ENCODE results near the gene BRAF.
"Not testable (repeated sequence)": the region's sequence is repeated elsewhere in the genome, so short reads cannot be mapped to it uniquely, and the experiment has no call there.

The BRAF gene

DNA sequence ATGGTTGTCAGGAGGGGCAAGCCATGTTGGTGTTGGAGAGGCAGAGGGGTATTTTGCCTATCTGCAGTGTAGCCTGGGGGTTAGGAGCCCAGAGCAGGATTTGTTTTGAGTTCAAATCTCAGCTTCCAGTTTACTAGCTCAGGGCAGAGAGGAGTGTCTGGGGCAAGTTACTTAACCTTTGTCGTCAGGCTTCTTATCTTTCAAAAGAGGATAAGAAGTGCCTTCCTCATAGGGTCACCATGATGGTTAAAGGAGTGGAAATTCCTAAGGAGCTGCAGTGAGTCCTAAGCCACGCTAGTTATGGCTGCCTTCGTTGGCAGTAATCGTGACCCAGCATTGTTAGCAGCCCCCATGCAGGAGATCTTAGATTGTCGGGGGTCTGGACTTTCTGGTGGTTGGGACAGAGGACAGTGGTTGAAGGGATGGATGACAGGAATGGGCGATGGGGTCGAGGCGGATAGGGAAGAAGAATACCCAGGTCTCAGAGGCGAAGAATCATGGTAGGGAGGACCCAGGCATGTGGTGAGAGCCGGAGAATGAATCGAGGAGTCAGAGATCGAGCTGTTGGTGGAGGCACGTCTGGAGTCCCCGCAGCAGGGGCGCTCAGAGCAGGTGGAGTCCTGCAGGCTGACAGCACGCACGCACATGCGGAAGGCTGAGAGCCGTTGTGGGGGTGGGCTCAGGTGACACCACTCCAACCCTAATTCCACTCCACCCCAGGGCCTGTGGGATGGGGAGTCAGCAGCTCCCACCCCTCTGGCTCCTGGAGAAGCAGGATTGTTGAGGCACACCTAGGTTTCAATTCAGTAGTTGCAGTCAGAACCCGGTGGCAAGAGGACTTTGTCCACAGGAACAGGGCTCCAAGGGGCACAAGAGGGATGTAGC lies 240.4 kb downstream of the BRAF start:
- in situ Hi-C loops (cut with MboI; ENCODE audit: low sequenced_read_pairs), result no loop called here

DNA sequence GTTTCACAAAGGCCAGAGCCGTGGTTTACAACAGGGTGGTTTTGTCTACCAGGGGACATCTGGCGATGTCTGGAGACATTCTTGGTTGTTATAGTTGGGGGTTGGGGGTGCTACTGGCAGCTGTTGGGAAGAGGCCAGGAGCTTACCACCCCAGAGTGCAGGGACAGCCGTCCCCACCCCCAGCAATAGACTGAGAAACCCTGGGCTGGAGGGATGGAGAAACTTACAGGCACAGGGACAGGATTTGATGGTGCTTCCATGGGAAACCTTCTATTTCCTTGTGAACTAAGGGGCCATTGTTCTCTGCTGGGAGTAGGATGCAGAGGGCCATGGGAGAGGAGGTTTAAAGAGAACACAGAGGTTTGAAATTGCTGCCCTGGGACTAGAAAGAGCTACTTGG lies 241.1 kb downstream of the BRAF start:
- in situ Hi-C loops (cut with MboI; ENCODE audit: low sequenced_read_pairs), result no loop called here

DNA sequence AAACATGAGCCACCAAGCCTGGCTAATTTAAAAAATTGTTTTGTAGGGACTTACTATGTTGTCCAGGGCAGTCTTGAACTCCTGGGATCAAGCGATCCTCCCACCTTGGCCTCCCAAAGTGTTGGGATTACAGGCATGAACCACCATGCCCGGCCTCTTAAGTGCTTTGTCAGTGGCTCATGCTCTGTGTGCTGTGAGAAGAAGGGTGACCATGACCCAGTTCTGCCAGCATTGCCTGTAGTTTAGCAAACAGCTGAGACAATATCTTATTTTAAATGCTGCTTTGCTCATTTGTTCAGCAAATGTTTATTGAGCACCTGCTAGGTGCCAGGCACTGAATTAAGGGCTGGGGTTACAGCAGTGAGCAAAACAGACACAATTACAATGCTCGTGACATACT lies 243.0 kb downstream of the BRAF start:
- in situ Hi-C loops (cut with MboI; ENCODE audit: low sequenced_read_pairs), result no loop called here

DNA sequence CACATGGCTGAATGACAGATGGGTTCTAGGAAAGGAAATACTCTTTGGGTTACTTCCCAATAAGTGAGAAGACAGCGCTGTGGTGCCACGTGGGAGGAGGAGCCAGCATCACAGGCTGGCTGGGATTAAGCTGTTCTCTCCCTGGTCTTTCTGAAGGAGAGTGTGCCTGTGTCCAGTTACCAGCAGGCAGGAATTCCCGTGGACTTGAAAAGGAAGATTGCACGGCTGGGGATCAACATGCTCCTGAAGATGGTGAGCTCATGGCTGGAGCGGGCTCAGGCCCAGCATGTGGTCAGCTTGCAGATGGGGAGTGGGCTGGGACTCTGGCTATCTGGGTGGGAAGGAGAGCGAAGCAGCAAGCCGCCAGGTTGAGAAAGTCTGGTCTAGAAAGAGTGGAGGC lies 243.8 kb downstream of the BRAF start:
- in situ Hi-C loops (cut with MboI; ENCODE audit: low sequenced_read_pairs), result no loop called here

DNA sequence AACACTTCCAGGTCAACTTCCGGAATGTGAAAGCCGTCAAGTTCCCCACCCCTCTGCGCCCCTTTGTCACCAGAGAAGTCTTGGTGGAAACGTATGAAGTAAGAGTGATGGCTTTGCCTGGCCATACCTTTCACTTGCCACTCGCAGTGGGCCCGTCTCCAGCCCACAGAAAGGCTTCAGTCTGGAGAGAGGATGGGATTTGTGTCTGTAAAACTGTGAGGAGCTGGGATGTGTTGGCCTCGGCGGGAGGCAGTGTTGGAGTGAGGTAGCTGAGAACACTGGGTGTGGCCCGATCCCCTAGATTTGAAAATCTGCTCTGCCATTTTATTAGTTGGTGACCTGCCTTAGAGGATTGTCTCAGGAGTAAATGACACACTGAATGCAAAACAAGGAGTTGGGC lies 245.5 kb downstream of the BRAF start:
- in situ Hi-C loops (cut with MboI; ENCODE audit: low sequenced_read_pairs), result no loop called here

DNA sequence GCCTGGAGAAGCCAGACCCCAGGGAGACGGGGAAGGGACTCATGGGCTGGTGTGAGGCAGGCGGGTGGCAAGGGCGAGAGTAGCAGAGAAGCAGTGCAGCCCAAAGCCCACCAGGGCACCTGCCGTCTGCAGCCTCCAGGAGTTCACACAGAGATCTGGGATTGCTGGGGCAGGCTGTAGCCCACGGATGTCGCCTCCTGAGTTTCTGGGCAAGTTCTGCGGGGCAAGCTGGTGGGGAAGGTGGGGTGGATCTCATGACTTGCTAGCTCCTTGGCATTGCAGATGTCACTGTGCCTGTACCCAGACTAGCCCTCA lies 246.0 kb downstream of the BRAF start:
- in situ Hi-C loops (cut with MboI; ENCODE audit: low sequenced_read_pairs), result no loop called here

DNA sequence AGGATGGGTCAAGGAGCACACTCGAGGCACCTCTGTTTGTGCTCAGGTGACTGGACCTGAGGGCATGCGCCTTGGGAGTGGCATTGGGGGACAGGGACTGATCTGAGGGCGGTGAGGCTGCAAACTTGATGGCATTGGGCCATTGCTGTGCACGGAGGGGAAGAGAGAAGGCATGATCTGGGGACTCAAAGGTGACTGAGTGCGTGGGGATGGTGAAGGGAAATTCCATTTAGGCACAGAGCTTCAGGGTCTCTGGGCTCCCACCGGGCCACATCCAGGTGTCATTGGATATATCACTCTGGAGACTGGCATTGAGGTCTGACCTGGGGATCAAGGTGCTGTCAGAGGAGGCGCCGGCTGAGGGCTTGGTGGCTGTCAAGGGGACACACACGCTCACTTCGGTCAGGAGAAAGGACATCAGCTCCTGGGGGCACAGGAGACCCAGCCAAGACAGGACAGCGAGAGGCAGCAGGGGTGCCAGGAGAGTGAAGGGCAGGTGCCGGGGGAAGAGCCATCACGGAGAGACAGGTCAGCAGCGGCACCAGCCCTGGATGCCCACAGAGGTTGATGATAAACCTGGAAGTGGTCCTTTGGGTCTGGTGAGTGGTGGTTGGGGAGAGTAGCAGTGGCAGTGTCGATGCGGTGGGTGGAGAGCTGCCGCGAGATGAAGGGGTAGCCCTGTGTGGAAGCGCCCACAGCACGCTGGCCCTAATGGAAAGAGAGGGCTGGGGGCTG lies 246.5 kb downstream of the BRAF start:
- in situ Hi-C loops (cut with MboI; ENCODE audit: low sequenced_read_pairs), result no loop called here

DNA sequence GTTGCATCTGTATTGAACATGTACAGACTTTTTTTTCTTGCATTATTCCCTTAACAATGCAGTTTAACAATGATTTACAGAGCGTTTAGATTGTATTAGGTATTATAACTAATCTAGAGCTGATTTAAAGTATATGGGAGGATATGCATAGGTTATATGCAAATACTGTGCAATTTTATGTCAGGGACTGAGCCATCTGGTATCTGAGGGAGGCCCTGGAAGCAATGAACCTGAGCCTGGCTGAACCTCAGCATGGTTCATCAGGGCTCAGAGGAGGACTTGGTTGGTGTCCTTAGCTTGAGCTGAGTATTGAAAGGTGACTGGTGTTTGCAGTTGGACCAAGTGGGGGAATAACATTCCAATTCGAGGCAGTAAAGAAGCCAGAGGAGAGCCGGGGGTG lies 247.2 kb downstream of the BRAF start:
- in situ Hi-C loops (cut with MboI; ENCODE audit: low sequenced_read_pairs), result no loop called here

DNA sequence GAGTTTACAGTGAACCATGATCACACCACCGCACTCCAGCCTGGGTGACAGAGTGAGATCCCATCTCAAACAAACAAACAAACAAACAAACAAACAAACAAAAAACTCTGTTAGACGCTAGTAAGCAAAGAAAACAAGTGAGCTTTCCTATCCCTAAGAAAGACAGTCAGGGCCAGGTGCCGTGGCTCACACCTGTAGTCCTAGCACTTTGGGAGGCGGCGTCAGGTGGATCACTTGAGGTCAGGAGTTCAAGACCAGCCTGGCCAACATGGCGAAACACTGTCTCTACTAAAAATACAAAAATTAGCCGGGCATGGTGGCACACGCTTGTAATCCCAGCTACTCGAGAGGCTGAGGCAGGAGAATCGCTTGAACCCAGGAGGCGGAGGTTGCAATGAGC lies 247.8 kb downstream of the BRAF start:
- in situ Hi-C loops (cut with MboI; ENCODE audit: low sequenced_read_pairs), result not testable (repeated sequence)

DNA sequence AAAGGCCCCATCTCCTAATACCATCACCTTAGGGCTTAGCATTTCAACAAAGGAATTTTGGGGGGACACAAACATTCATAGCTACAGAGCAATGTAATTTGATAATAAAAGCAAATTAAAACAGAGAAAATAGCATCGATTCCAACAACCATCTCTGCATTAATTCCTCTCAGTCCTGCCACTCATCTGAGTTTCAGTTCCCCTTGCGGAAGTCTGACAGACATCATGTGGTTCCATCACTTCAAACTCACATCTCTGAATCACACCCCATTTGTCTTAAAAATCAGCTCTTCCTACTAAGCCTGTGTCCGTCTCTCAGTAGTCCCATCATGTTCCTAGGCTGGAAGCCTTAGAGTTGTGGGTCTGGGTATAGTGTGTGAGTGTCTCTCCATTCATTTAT lies 248.4 kb downstream of the BRAF start:
- in situ Hi-C loops (cut with MboI; ENCODE audit: low sequenced_read_pairs), result no loop called here

DNA sequence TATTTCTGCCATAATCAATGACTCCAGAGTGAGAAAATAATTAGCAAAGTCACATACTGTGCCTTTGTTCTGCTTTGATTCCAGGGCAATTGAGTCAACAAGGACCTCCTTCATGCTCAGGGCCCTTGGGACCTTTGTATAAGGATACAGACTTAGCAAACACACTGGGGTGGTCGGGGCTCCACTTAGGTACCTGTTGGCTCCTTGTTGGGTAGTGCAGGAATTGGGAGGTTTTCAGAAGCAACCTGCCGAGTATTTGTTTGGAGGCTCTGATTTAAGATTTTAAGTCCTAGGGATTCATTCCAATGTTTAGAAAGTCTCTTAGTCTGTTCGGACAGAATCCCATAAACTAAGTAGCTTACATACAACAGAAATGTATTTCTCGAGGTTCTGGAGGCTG lies 249.0 kb downstream of the BRAF start:
- in situ Hi-C loops (cut with MboI; ENCODE audit: low sequenced_read_pairs), result no loop called here

DNA sequence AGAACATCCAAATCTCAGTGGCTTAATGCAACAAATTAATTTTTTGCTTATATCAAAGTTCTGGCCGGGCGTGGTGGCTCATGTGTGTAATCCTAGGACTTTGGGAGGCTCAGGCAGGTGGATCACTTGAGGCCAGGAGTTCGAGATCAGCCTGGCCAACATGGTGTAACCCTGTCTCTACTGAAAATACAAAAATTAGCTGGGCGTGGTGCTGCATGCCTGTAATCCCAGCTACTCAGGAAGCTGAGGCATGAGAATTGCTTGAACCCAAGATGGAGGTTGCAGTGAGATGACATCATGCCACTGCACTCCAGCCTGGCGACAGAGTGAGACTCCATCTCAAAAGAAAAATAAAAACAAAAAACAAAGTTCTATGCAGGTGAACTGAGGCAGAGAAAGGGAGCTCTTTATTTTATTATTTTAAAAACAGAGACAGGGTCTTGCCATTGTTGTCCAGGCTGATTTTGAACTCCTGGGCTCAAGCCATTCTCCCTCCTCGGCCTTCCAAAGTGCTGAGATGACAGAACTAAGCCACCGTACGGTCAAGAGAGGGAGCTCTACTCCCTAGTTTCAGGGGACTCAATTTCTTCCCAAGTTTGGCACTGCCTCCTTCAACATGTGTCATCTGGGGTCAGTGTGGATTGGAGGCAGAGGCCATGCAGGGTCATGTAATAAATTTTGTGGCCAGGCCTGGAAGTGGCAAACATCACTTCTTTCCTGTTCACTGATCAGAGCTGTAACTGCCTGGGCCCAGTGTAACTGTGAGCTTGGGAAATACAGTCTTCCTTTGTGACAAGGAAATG lies 249.6 kb downstream of the BRAF start:
- in situ Hi-C loops (cut with MboI; ENCODE audit: low sequenced_read_pairs), result no loop called here

DNA sequence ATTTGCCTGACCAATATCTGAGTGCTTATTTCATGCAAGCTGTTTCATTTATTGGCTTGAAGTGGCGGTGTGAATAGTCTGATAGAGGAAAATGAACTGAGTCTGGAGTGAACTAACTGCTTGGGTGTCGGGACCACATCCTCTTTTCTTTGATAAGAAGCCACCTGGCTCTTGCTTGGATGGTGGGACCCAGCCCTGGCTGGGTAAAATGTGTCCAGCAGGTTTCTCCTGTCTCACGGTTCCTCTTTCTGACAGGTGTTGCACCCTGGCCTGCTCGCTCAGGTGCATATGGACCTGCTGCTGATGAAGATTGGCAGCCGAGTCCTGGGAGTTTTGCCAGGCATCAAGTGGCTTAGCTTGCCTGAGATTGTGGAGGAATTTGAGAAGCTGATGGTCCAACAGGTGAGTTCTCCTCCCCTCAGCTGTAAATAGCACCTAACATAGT lies 250.4 kb downstream of the BRAF start:
- in situ Hi-C loops (cut with MboI; ENCODE audit: low sequenced_read_pairs), result no loop called here

DNA sequence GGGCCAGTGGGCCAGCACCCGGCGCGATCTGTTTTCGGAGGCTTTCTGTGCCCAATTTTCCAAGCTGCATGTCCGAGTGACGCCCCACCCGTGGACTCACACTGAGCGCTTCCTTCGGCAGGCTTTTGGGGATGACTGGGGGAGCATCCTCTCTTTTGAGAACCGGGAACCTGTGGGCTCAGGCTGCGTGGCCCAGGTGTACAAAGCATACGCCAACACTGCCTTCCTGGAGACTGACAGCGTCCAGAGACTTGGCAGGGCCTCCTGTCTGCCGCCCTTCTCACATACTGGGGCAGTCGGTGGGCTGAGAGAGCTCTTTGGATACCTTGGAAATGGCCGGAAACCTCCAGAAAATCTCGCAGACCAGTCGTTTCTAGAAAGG lies 251.0 kb downstream of the BRAF start:
- in situ Hi-C loops (cut with MboI; ENCODE audit: low sequenced_read_pairs), result no loop called here

DNA sequence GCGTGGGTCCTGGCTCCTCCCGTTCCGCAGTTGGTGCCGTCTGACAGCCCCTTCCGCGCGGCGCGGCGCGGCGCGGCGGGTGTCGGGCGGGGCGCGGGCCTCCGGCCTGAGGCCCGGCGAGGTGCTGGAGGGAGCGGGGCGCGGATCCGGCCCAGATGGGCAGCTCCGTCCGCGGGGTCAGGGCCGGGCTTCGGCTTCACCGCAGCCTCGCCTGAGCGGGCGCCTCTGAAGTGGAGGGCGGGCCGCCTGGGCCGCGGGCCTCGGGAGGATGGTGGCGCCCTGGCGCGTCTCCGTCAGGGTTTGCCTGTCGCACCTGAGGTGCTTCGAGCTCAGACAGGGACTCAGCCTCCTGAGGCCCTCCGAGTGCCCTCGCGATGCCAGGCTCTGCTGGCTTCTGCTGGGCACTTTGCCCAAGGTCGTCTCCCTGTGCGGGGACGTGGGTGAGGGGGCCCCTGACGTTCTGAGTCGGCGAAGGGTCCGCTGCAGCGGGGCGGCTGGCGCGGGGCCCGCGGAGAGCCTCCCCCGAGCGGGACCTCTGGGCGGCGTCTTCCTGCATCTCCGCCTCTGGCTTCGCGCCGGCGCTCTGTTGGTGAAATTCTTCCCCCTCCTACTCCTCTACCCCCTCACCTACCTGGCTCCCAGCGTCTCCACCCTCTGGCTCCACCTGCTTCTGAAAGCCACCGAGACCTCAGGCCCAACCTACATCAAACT lies 251.5 kb downstream of the BRAF start:
- in situ Hi-C loops (cut with MboI; ENCODE audit: low sequenced_read_pairs), result no loop called here

DNA sequence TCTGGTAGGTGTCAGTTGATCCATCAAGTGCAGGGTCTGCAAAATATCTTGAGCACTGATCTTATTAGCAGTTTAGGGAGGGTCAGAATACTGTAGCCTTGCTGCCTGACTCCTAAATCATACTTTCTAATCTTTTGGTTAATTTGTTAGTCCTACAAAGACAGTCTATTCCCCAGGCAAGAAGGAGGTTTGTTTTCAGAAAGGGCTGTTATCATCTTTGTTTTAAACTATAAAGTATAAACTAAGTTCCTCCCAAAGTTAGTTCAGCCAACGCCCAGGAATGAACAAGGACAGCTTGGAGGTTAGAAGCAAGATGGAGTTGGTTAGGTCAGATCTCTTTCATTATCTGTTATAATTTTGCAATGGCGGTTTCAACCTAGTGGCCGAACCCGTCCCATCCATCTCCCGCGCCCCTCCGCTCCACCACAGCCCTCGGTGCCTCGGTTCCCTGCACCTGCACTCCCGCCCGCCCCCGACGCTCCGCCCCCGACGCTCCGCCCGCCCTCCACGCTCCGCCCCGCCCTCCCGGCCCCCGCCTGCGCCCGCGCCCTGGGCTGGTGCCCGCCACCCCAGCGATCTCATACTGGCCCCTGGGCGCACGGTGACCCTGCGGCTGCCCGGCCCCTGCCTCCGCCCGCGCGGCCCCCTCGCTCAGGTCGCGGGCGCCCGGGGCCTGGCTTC lies 252.2 kb downstream of the BRAF start, which contains the start of gene ADCK2:
Gene ADCK2, plus strand, starts transcription at position 564 of the 681 bp plus-strand sequence. CDS start 386 bp downstream, outside the sequence.
- in situ Hi-C loops (cut with MboI; ENCODE audit: low sequenced_read_pairs), result no loop called here

DNA sequence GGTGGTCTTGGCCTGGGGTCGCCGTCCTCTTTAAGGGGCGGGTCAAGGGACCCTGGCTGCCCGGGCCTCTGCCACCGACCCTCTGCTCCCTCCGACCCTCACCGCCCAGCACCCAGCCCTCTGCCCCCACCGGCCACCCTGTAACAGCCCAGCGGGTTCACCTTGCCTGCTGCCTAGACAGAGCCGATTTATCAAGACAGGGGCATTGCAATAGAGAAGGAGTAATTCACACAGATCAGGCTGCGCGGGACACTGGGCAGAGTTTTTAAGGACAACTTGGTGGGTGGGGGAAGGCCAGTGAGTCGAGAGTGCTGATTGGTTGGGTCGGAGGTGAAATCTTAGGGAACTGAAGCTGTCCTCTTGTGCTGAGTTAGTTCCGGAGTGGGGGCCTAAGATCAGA lies 252.8 kb downstream of the BRAF start:
- in situ Hi-C loops (cut with MboI; ENCODE audit: low sequenced_read_pairs), result no loop called here

DNA sequence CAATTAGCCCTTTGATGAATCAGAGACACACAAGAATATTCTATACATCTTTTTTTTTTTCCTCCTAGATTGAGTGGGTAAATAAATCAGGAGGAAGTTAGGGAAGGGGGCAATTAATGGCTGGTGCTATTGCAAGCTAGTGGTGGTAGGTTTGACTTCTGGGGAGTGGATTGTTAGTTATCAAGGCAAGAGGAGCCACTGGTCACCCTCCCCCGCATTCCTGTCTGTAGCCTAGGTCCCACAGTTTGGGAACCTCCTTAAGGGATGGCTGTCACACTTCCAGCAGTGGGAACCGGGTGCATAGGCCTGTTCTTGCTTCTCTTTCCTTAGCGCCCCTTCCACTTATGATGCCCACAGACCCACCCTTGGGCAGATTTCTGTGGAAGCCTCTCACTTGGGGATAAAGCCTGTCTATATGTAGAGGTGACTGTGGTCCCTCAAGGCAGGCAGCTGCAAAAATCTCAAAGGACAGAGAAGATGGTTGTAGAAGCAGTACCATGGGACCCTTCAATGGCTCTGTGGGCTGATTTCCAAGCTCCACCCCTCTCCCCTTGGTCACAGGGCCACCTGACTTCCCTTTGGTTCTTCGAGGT lies 254.3 kb downstream of the BRAF start:
- in situ Hi-C loops (cut with MboI; ENCODE audit: low sequenced_read_pairs), result no loop called here

DNA sequence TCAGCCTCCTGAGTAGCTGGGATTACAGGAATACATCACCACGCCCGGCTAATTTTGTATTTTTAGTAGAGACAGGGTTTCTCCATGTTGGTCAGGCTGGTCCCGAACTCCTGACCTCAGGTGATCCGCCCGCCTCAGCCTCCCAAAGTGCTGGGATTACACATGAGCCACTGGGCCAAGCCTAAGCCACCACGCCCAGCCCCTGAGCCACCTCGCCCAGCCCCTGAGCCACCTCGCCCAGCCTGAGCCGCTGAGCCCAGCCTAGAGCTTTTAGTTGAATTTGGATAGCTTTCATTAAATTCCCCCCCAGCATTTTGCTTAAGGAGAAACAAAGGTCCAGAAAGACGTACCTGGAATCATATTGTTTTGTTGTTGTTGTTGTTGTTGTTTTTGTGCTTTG lies 254.9 kb downstream of the BRAF start:
- in situ Hi-C loops (cut with MboI; ENCODE audit: low sequenced_read_pairs), result not testable (repeated sequence)

DNA sequence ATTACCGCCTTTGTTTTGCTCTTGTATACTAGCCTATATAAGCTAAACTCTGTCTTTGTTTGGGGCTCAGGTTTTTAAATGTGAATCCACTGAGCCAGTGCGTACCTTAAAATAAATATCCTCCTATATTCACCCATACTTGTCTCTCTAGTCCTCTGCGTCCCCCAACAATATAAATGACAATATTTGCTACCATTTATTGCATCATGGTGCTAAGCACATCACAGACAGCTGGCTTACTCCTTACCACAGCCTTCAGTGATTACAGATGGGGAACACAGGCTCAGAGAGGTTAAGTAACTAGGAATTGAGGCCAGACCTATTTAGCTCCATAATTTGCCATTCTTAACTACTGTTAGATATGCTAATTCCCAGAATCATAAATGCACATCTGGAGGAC lies 255.4 kb downstream of the BRAF start:
- in situ Hi-C loops (cut with MboI; ENCODE audit: low sequenced_read_pairs), result no loop called here
